Subcutaneous adipose tissue (tissue), 4 donors: Measurements from ENCODE around the gene NKAIN2. TPM values are rescaled to one million over a fixed set of nuclear protein-coding genes. Genes with fewer than 3 reads are reported as not detected.

Experiments used
- CTCF ChIP-seq: fragments of 450-650 bp; IDR thresholded peaks from one replicate; pipeline ENCODE4 v1.5.1; 2016; ENCODE audit warnings: low read depth, mild to moderate bottlenecking, control low read depth, antibody characterized with exemption, moderate library complexity
- total RNA-seq, 4 donors: library from RNA; depleted of rRNA; stranded (reverse); fragments of >200 nt; gene quantifications; one replicate each; pipeline ENCODE4 v1.1.0, GENCODE V29; 2016

The NKAIN2 gene
- total RNA-seq, 4 donors from 2014 or later: not detected

DNA sequence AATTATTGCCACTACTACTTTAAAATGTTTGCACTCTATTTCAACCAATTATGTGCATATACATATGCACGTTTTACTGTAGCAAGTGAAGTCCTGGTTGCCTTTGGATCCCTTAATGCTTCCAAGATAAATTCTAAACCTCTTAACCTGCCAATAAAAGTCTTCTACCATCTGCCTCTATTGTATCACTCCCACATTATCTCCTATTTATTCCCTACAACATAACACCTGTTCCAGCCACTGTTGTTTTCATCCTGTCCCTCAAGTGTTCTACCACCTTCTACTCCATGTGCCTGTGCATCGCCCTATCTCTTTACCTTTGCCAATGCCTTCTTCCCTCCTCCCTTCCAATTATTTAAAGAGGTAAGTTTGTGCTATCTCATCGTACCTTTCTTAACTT lies 659.6 kb downstream of the NKAIN2 start:
- no peak for TF ChIP-seq CTCF

DNA sequence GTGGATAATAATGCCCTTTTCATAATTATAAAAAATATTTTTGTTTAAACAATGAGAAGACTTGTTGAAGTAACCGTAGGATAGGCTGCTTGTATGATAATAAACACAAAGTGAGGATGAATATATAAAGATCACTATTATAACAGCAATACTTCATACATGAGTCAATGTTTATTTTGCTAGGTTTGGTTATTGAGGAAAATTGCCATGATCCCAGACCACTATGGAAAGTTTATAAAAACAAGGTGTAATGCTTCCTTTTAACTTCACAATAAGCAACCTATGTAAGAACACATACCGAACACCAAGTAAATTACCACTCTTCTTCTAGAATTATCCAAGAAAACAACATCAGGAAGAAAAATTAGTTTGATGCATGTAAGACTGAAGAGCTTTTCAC lies 663.3 kb downstream of the NKAIN2 start:
- no peak for TF ChIP-seq CTCF

- TF ChIP-seq CTCF: no peak
Observed at GRCh38 chr6:124467366-124467765, 663.7 kb downstream of the NKAIN2 start.

GRCh38 chr6:124470803-124471202 lies 667.1 kb downstream of the NKAIN2 start:
- TF ChIP-seq CTCF: no peak

- TF ChIP-seq CTCF: no peak
Observed at GRCh38 chr6:124475176-124475575, 671.5 kb downstream of the NKAIN2 start.

- TF ChIP-seq CTCF: no peak
Observed at GRCh38 chr6:124478906-124479305, 675.2 kb downstream of the NKAIN2 start.

DNA sequence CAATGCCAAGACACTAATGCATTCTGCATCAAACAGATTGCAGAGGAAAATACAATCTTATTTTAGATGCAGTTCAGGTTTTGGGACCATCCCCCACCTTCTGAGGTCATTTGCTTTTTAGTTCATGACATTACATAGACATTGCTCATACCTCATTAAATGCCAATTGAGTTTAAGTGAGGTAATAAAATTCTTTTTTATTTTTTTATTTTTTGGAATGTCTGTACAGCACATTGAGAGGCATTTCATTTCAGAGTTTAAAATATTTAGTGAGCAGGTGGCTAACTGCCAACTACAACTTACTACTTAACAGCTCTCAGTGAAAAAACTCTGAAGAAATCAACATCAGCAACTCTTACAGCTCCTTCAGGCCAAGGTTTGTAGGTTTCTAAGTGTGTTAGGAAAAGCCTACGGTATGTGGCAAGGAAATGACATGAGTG lies 676.3 kb downstream of the NKAIN2 start:
- no peak for TF ChIP-seq CTCF

DNA sequence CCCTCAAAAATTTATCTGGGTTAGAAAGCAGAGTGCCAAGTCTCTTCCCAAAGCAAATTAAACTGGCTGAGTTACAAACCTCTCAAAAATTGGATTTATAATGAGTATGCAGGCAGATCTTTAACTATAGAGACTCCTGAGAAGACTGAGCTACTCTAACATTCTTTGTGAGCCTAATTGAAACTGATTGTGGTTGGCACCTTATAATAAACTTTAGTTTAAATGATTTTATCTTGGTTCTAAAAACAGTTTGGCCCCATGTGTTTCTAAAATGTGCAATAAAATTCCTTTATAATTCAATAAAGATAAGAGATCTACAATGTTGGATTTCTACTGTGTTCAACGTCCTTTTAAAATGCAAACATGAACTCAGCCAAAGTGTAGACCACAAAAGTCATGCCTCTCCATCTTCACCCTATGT lies 678.4 kb downstream of the NKAIN2 start:
- TF ChIP-seq CTCF: no peak
